GM21360 (cell line): ENCODE measurements around the gene RRM2.

ENCODE experiments used
- ATAC-seq: cut with Tn5 transposase; IDR thresholded peaks from one replicate; pipeline ENCODE4 v1.9.1; 2021; ENCODE audit warnings: mild to moderate bottlenecking, moderate library complexity; ENCODE audit not compliant: unreplicated experiment

RRM2 gene

DNA sequence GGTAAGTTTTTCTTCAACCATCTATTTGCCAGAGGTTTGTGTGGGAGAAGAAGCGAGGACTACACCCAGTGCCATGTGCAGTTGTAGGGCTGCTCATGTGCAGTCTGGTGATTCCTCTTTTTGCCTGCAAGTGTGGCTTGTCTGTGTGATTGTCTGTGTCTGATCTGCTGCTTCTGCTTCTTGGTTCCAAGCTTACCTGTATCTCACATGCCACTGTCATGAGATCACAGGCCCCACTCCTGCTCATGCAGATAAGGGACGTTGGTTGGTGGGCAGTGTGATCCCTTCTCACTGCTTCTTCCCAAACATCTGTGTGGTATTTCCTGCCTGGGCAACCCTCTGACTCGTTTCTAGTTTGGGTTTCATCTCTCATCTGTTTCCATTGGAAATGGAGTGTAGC is 27.1 kb downstream of the RRM2 start:
- ATAC-seq, result no peak

DNA sequence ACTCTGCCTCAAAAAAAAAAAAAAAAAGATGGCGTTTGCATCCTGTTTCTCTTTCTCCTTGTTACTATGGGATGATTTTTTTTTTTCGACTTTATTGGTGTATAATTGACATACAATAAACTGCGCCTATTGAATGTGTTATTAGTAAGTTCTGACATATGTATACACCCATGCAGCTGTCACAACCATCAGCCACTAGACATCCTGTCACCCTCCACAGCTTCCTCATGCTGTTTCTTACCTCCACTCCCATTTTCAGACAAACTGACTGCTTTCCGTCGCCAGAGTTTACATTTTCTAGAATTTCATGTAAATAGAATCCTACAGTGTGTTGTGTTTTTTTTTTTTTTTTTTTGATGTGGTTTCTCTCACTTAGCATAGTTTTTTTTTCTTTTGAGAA is 27.9 kb downstream of the RRM2 start:
- no peak for ATAC-seq

DNA sequence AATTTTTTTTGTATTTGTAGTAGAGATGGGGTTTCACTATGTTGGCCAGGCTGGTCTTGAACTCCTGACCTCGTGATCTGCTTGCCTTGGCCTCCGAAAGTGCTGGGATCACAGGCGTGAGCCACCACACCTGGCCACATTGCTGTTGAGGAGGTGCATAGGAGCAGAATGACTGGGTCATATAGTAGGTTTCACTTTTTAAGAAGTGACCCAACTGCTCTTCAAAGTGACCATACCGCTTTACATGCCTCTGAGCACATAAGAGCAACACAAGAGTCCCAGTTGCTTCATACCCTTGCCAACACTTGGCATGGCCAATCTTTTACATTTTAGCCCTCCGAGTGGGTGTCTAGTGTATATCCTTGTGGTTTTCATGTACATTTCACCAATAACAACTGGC is 28.9 kb downstream of the RRM2 start:
- no peak for ATAC-seq

DNA sequence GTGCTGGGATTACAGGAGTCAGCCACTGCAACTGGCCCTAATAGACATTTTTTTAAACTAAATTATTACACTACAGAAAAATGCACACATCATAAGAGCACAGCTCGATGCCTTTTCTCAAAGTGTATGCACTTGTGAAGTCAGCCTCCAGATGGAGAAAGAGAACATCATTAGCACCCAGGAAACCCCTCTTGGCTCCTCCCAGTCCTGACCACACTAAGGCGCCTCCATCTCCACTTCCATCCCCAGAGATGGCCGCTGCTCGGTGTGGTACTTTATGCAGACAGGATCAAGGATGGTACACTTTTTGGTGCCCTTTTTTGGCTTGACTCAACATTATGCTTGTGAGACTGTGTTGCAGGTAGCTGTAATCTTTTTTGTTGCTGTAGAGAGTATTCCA is 34.8 kb downstream of the RRM2 start:
- no peak for ATAC-seq

DNA sequence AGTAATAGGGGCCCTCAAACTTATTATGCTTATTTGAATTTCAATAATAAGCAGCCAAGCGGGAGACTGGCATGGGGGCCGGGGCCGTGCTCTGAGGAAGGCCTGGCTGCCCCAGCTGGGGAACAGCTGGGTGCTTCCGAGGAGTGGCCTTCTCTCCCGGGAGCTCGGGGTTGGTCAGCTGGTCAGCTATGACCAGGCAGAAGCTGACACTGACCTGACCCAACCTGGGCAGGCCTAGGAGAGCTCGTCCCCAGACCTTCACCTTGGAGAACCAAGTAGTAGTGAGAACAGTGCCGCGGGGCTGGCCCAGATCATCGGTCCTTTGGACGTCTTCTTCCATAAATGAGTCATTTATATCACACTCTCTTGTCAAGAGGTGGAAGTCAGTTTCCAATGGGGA is 36.1 kb downstream of the RRM2 start:
- no peak for ATAC-seq

DNA sequence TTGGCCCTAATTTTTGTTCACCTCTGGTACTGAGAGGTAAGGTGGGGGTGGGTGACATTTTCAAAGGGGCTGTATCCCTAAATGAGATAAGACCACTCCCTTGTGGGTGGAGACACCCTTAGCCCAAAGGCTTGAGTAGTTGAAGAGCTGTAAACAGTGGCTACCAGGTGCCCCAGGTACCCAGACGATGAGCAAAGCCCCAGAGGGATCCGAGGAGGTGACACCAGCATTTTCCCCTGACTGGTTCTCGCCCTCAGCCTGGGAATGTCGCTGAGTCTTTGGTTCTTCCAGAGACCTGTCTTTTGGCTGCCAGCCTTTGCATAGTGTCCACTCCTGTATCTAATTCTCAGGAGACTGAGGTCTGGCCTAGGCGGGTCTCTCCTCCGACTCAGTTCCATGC is 36.5 kb downstream of the RRM2 start:
- no peak for ATAC-seq

DNA sequence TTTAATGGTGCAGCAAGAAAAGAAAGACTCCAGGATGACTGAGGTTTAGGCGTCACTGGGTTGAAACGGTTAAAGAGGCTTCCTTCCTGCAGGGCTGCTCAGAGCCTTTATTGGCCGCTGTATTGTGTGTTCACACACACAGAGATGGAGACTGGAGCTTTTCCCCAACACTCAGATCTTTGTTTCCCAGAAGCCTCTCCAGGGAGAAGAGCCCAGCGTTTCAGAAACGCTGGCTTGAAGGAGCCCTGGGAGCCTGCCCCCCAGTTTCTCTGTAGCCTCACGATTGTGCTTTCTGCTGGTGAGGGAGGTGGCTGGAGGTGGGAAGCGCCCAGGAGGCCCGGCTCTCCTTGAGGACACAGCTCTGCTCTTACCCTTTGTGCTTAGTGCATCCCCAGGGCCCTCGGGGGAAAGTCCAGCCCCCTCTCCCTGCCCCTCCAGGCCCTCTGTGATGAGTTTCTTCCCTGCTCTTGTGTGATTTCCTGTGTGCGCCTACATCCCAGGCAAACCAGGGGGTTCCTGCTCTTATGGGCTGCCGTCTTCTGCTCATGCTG is 37.1 kb downstream of the RRM2 start:
- no peak for ATAC-seq

DNA sequence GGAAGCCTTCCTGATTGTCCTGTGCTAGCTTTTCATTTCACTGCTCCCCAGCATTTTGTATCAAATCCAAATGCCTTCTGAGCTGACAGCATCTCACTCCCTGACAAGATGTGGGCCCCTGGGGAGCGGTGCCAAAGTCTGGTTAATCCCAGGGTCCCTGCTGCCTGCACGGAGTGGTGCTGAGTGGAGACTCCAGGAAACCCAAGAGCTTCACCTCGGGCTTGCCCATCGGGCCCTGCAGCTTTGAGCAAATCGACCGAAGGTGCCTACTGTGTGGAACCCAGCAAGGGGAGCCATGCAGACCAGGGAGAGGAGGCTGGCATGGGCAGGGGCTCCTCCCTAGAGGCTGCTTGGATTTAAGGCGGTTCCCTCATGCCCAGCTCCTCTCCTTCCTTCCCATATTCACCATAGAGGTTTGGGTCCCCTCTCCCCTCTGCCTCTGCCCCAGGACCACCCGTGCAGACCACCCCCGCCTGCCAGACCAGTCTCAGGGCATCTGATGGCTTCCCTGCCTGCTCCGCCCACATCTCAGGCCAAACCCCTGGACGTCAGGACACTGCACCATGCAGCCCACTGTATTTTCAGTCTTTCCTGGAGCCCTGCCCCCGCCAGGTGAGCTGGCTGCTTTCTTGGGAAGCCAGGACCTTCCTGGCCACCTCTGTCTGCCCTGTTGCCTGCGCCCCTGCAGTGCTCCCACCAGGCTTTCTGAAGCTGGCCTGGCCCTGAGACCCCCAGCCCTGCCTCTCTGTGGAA is 37.8 kb downstream of the RRM2 start:
- no peak for ATAC-seq

DNA sequence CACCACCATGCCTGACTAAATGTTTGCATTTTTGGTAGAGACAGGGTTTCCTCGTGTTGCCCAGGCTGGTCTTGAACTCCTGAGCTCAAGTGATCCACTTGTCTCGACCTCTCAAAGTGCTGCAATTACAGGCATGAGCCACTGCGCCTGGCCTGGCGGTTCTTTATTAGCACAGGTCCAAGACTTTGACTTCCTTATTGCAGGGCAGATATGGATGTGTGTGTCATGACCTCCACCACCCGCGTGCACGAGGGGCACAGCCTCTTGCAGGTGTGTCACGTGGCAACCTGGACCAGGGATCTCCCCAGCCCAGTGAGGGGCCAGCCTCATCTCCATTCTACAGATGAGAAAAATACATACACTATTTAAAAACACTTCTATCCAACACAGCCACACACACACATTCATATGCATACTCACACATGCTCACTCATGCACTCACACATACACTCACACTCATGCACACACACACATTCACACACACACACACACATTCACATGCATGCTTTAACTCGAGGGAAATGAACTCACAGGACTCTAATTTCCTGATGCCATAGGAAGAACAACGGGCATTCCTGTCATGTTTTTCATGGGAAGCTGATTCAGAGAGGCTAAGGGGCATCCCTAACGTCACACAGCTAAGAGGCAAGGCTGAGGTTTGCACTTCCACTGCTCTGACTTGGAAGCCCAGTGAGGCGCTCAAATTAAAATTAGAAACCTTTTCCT is 38.8 kb downstream of the RRM2 start:
- ATAC-seq, result no peak

DNA sequence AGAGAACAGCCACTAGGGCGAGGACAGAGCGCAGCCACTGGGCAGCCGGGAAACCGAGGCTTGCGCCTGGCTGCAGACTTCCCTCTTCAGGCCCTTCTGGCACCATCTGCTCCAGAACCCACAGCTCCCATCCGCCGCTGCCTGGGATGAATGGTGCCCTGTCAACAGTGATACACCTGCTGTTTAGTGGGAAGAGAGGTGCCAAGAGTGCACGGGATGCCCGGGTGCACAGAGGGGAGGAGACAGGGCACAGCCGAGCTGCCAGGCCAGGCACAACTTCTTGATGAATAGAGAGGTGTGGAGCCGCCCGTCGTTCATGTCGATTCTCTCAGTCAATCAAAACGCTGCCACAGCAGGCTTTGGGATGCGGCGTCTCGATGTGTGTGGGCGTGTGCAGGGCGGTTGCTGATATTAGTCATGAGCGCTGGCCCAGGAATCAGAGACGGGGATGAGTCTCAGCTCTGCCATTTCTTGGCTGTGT is 39.5 kb downstream of the RRM2 start:
- no peak for ATAC-seq

DNA sequence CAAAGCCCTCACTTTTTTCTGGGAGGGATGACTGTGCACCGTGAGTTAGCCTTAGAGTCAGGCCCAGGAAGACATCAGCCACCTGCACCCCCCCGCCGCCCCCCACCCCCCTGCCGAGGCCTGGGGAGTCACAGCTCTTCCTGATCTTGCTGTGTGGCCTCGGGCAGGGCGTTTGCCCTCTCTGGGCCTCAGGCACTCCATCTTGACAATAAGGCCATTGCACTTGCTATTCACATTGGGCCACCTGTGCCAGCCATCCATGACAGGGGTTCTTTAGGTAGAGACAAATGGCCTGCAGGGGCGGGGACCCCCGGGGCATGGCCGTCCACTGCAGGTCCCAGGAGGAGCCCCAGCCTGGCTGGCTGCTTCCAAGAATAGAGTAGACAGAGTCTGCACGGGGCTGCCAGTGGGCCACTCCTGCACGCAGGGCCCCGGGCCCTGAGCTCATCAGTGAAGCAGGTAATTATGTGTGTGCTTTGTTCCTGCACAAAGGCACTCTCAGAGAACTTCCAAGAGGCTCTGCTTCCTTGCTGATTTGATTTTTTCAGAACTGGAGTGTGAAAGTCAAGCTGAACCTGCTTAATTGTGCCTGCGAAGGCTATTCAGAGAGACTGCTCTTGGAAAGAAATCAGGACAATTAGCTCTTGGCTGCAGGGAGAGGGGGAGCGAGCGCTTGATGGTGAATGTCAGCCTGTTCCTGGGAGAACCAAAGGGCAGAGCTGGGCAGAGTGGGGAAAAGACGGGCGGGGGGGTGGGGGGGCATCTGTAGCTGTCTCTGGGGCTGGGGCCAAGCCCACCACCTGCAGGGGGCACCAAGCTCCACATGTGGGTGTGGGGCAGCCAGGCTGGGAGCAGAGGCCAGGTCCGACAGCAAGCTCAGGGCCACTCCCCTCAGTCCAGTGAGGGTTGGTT is 40.3 kb downstream of the RRM2 start:
- no peak for ATAC-seq

DNA sequence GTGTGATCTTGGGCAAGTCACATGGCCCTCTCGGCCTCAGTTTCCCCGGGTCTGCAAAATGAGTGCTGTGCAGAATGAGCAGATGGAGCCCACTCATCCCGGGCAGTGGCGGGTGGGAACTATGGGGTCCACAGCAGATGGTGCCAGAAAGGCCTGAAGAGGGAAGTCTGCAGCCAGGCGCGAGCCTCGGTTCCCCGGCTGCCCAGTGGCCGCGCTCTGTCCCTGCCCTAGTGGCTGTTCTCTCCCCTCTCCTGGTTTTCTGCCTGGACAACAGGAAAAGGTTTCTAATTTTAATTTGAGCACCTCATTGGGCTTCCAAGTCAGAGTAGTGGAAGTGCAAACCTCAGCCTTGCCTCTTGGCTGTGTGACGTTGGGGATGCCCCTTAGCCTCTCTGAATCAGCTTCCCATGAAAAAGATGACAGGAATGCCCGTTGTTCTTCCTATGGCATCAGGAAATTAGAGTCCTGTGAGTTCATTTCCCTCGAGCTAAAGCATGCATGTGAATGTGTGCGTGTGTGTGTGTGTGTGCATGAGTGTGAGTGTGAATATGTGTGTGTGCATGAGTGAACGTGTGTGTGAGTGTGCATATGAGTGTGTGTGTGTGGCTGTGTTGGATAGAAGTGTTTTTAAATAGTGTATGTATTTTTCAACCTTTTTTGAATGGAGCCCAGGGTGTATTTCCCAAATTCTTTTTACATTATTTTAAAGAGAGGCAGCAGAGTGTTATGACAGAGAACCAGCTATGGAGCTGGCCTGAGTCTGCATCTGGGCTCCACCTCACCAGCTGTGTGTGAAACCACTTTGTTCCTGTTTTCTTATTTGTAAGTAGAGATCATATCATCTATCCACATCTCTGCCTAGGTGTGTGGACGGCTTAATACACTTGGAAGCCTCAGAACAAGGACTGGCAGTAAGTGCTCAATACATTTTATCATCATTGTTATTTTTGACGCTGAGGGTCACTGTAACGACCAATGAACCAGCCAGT is 41.3 kb downstream of the RRM2 start:
- no peak for ATAC-seq

DNA sequence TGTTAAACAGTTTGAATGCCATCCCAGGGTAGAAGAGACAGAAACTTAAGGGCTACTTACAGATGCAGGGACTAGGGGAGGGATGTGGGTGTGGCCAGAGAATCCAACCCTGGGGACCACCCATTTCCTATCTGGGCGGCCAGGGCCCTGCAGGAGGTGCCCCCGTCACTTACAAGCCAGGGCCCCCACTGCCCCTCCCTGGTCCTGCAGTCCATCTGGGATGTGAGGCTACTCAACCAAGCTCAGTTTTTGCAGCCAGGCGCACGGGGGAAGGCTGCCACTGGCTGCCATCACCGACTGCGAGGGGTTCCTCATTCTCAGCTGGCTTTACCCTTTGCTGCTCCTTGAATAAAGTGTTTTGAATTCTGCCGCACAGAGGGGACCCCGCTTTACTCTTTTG is 42.1 kb downstream of the RRM2 start:
- ATAC-seq, result no peak

DNA sequence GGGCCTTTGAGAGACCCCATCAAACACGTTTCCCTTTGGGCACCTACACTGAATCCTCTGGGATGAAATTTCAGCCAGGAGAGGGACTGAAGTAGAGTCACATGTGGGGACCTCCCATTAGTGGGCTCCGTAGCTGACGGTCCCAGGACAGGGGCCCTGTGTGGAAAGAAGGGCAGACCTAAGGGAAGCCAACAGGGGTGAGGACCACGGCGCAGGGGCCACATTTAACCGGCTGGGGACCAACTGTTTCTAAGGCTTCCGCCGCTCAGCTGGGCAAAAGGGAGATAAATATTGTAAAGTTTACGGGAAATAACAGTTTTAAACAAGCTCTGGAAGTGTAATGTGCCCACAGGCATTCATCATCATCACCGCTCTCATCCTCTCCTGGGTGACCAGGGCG is 42.7 kb downstream of the RRM2 start:
- ATAC-seq, result no peak

DNA sequence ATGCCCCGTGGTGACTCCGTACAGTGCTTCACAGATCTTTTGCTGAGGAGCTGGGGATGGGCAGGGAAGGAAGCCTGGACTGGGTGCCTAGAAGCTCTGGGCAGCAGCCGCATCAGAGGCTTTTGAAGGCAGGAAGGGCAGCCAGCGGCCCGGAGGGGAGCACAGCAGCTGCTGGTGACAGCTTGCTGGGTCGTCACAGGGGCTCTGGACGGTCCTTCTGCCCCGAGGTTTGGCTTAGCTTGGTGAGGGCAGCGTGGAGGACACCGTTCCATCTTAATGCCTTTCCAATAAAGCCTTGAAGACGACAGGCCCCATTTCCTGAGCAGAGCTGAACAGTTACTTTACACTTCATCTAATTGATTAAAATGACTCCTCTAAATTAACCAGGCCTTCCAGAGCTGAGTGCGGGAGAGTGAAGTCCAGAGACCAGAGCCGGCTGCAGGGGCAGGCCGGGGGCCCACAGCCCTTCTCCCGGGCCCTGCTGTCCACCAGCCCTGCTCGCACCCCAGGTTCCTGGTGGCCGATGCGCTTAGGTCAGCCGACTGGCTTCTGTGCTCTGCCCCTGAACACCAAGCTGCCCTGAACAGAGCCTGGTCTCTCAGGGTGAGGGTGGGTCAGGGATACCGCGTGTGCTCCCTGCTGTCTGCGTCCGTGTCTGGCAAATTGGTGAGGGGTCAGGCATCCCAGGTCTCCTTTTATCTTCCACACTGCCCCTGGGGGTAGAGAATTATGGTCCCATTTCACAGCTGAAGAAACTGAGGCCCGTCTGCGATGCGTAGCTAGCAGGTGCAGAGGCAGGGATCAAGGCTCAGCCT is 43.5 kb downstream of the RRM2 start:
- no peak for ATAC-seq

DNA sequence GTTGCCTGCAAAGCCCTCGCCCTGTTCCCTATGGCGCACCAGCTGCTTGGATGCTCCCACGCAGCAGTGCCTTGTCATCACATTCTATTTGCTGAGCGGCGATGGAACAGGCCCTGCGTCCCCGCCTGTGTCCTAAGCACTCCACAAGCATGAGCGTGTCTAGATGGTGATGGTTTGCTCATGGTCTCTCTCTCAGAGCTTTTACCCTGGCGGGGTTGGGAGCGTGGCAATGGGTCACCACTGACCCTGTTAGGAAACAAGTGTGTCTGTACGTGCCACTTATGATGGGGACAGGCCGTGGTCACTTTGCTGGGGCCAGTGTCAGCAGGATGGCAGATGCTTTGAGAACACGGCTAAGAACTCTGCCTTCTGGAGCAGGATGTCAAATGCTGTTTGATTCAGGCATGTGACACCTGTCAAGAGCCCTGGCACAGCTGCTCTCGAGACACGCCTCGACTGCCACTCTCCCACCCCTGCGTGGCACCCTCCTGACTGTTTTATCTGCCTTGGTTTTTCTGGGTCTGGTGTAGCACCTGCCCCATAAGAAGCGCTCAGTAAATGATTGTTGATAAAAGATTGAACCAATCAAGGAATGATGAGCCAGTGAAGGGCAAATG is 44.2 kb downstream of the RRM2 start:
- ATAC-seq, result no peak

DNA sequence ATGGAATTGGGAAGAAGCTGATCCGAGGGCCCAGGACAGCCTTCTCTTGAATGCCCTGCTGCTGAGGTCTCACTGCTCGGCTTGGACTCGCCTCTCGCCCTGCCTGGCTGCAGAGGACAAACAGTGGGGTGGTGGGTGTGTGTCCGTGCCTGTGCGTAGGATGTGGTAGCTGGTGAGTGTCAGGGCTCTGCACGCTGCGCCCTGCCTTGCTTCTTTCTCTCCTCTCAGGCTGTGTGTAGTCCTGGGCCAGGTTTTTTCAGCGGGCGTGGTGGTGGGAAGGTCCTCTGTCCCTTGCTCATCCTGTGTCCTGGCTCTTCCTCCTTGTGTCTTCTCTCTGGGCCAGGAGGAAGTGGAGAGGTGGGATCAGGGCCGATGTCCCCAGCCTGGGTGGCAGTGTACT is 44.8 kb downstream of the RRM2 start:
- ATAC-seq, result no peak

DNA sequence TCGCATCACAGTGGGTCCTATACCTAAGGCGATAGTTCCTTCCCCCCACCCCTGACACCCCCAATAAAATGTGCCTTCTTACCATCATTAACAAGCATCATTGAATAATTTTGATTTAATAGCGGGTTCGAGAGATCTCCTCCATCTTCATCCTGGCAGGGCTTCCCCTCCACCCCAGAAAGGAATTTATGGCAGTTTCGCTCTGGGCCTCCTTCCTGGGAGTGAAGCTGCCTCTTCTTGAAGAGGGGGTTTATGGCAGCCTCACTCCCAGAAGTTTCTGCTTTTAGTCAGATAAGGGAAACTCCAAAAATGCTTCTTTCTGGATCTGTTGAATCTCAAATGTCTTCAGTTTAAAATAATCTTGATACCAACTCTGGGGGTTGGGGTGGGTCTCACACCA is 45.7 kb downstream of the RRM2 start:
- ATAC-seq, result no peak
